ENCODE results near the gene SEBOX. TPM values are rescaled to one million over a fixed set of nuclear protein-coding genes. Genes with fewer than 3 reads are reported as not detected.

Gene SEBOX
- total and polyA plus RNA-seq, 2 of the 8 experiments (the other 6 are each of a cell fraction or from before 2014, with no cell fraction given) = not detected

GRCh38 chr17:28335959-28336871 lies 28.8 kb downstream of the SEBOX start (continued):
- TF ChIP-seq SAP30 (IDR thresholded peaks at IDR 0.05; ENCODE audit: insufficient read depth, insufficient replicate concordance, low read length) = peak; percentile 32
- TF ChIP-seq POLR2AphosphoS5 (IDR thresholded peaks at IDR 0.05; ENCODE audit: low read depth, low read length) = 0 out of 2 replicates have a peak, but pooled peaks have one; percentile 2
- TF ChIP-seq SIN3A (conservative IDR thresholded peaks at IDR 0.05 in 1 of 2, IDR thresholded peaks at IDR 0.05 in 1 of 2; ENCODE audit: low read depth in 1 of 2, low read length in 2 of 2) = peak; percentile 48 to 72; a peak in 1 of 4 replicates
- peak; percentile 51 to 87 for TF ChIP-seq POLR2A (IDR thresholded peaks at IDR 0.05; ENCODE audit: control extremely low read depth in 1 of 2, low read depth in 2 of 2, low read length in 2 of 2)
- TF ChIP-seq JUND (IDR thresholded peaks at IDR 0.05; ENCODE audit: low read length) = peak; percentile 71
- TF ChIP-seq KDM5A (IDR thresholded peaks at IDR 0.05; ENCODE audit: low read length) = no peak
- TF ChIP-seq TEAD4 (IDR thresholded peaks at IDR 0.05; ENCODE audit: low read depth, low read length) = peak; percentile 78
